ENCODE results near the gene U2AF1L4. TPM values are rescaled to one million over a fixed set of nuclear protein-coding genes. Genes with fewer than 3 reads are reported as not detected.

Gene U2AF1L4
- total RNA-seq, result 6.8 and 7.2 TPM in 2 replicates

DNA sequence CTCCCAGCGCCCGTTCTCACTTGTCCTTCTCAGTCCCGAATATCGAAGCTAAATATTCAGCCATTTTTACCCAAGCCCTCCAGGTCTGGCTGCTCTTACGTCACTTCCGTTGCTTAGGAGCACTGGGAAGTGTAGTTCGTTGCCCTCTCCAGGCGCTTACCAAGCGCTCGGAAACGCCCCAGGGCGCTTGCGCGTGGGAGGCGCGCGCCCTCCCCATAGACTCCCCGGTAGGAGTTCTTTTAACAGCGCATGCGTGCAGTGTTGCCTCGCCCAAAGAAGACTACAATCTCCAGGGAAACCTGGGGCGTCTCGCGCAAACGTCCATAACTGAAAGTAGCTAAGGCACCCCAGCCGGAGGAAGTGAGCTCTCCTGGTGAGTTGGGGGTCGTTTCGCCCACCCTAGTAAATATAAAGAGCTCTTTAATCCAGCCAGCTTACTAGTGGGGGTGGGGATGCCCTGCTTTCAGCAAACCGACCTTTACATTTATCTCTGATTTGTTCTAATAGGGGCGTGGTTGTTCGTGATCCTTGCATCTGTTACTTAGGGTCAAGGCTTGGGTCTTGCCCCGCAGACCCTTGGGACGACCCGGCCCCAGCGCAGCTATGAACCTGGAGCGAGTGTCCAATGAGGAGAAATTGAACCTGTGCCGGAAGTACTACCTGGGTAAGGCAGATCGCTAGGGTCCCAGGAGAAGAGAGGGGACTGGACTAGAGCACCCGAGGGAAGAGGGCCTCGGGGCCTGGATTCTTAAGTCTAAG is at the start of gene U2AF1L4, which contains the start of gene PSENEN:
TSS of gene U2AF1L4 (minus strand) at position 91 of the 759 bp plus-strand sequence. CDS start at position 64, 27 bp downstream.
TSS of gene PSENEN (plus strand) at position 324 of the 759 bp plus-strand sequence. CDS start at position 604, 280 bp downstream.

GRCh38 chr19:35775298-35776101 is 30.3 kb upstream of the U2AF1L4 start, which contains the start of gene ARHGAP33:
Gene ARHGAP33, plus strand, starts transcription at chr19:35775564. Its CDS starts 95 bp downstream, at chr19:35775659.

DNA sequence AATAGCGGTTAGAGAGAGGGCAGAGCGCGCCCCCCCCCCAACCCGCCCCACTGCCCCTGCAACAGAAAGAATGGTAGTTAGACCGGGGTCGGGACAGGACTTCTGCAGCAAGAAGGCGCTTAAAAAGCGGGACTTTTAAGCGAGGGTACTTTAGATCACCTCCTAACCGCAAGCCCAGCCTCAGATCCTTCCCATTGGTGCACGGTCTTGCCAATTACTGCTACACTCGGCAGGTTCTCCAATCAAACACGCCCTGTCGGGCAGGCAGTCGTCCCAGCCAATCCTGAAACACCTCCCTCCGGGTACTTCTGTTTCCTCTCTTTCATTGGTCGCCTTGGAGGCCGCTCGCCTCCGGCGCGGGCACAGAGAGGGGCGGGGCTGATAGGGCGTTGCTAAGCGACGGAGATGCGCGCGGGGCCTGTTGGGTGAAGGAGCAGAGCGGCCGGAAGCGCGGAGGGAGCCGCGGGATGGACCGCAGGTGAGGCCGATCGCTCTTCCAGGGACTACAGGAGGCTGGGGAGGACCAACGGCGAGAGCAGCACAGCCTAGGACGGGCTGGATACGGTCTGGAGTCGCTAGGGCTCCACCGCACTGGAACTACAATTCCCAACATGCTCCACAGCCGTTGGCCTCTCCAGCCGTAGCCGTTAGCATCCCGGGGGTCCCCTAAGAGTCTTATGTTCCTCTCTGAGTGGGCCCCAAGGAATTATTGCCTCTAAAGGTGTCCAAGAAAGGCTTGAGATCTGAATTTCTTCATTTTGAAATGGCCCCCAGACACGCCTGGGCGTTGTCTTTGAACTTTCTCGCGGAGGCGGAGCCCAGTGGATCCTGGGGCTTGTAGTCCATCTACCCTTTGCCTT is 12.8 kb upstream of the U2AF1L4 start, which contains the start of gene PROSER3:
TSS of gene PROSER3 (plus strand) at position 428 of the 860 bp plus-strand sequence. CDS start at position 468, 40 bp downstream.

DNA sequence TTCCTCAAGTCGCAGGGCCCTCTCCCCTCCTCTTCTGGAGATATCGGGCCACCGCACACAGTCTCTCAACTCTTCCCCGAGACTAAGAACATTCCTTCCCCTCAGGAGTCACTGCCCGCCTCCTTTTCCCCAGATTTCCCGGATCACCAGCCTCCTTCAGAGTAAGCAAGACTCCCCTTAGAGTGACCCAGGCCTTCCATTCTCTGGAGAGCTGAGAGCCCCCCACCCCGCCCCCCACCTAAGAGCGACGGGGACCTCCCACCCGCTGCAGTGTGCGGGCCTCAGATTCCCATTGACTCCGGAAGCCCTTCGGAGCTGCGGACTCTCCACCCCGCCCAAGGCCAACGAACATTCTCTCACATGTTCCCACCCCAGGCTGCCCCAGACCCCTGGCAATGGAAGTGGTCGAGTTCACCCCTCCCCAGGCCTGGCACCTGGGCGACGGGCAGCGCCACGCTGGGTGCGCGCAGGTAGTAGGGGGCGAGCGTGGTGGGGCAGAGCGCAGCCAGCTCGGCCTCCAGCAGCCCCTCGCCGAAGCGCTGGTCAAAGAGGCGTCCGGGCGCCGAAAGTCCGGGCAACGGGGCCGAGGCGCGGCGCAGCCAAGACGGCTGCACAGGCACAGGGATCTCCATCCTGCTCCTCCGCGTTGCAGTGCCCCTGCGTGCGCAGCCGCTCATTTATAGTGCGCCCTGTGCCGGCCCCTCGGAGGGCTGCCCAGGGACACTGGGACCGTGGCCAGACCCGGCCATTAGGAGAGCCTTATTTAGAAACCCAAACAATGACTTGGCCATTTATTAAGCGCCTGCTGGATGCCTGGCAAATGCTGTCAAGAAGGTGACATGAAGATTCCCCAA is 11.4 kb upstream of the U2AF1L4 start, which contains the start of gene HSPB6:
TSS of gene HSPB6 (minus strand) at position 653 of the 854 bp plus-strand sequence. CDS start at position 632, 21 bp downstream.

GRCh38 chr19:35748106-35749020 is 3.1 kb upstream of the U2AF1L4 start, which contains the start of gene LIN37:
Gene LIN37, plus strand, starts transcription at chr19:35748576. Its CDS starts 149 bp downstream, at chr19:35748725.

GRCh38 chr19:35742121-35742724 is 3.0 kb downstream of the U2AF1L4 start, which contains the start of gene IGFLR1:
Gene IGFLR1, minus strand, starts transcription at chr19:35742452. Its CDS starts 1,272 bp downstream, at chr19:35741180.

DNA sequence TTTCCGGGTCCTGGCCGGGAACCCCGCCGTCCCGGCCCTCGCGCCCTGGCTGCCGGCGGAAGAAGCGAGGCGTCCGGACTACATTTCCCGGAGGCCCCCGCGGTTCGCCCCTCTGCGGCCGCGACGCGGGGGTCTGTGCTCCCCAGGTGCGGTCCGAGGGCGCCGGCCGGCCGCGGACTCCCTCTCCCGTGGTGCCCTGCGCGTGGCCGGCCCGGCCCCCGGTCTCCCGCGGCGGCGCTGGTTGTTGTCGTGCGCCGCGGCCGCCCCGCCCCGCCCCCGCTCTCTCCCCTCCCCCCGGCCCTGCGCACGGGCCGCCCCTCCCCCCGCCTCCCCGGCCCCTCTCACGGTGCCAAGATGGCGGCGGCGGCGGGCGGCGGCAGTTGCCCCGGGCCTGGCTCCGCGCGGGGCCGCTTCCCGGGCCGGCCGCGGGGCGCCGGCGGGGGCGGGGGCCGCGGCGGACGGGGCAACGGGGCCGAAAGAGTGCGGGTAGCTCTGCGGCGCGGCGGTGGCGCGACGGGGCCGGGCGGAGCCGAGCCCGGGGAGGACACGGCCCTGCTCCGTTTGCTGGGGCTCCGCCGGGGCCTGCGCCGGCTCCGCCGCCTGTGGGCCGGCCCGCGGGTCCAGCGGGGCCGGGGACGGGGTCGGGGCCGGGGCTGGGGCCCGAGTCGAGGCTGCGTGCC is 27.4 kb downstream of the U2AF1L4 start, which contains the start of gene KMT2B:
TSS of gene KMT2B (plus strand) at position 339 of the 680 bp plus-strand sequence. CDS start at position 355, 16 bp downstream.

GRCh38 chr19:35704218-35704617 is 41.0 kb downstream of the U2AF1L4 start, which contains the start of gene ZBTB32:
Gene ZBTB32, plus strand, starts transcription at chr19:35704558. Its CDS starts 10,069 bp downstream, at chr19:35714627.

Other genes with a start within 250 kb of the U2AF1L4 start
- 5.2 and 9.2 TPM in 2 replicates for gene DMKN, start 231.8 kb downstream of the U2AF1L4 start, total RNA-seq
- 0.65 and 1.6 TPM in 2 replicates for gene SBSN, start 217.1 kb downstream of the U2AF1L4 start, total RNA-seq
- gene GAPDHS, start 212.0 kb downstream of the U2AF1L4 start, total RNA-seq, result not detected in 2 replicates
- gene TMEM147, start 199.8 kb downstream of the U2AF1L4 start, total RNA-seq, result 46.4 and 51.9 TPM in 2 replicates
- not detected in 2 replicates for gene ATP4A, start 181.8 kb downstream of the U2AF1L4 start, total RNA-seq
- not detected in 2 replicates for gene PMIS2, start 159.2 kb downstream of the U2AF1L4 start, total RNA-seq
- 4.1 and 5.4 TPM in 2 replicates for gene HAUS5, start 132.7 kb downstream of the U2AF1L4 start, total RNA-seq
- gene RBM42, start 116.4 kb downstream of the U2AF1L4 start, total RNA-seq, result 41.4 and 46.0 TPM in 2 replicates
- gene ETV2, start 103.7 kb downstream of the U2AF1L4 start, total RNA-seq, result 0.65 TPM in 1 of 2 replicates, not detected in the other
- 153 and 283 TPM in 2 replicates for gene COX6B1, start 97.1 kb downstream of the U2AF1L4 start, total RNA-seq
- not detected in 2 replicates for gene UPK1A, start 78.9 kb downstream of the U2AF1L4 start, total RNA-seq
- gene ZBTB32, start 40.9 kb downstream of the U2AF1L4 start, total RNA-seq, result not detected in 2 replicates
- gene KMT2B, start 27.4 kb downstream of the U2AF1L4 start, total RNA-seq, result 6.6 and 9.1 TPM in 2 replicates
- 0.73 and 0.97 TPM in 2 replicates for gene IGFLR1, start 3.0 kb downstream of the U2AF1L4 start, total RNA-seq
- 6.5 and 8.9 TPM in 2 replicates for gene PSENEN, start 233 bp upstream of the U2AF1L4 start, total RNA-seq
- gene LIN37, start 3.2 kb upstream of the U2AF1L4 start, total RNA-seq, result 11.4 and 14.7 TPM in 2 replicates
- gene HSPB6, start 11.6 kb upstream of the U2AF1L4 start, total RNA-seq, result 13.6 and 14.8 TPM in 2 replicates
- 10.2 and 10.6 TPM in 2 replicates for gene PROSER3, start 12.8 kb upstream of the U2AF1L4 start, total RNA-seq
- gene ARHGAP33, start 30.1 kb upstream of the U2AF1L4 start, total RNA-seq, result 3.0 and 6.8 TPM in 2 replicates
- gene PRODH2, start 67.4 kb upstream of the U2AF1L4 start, total RNA-seq, result not detected in 2 replicates
- not detected in 2 replicates for gene NPHS1, start 107.1 kb upstream of the U2AF1L4 start, total RNA-seq
- gene KIRREL2, start 111.5 kb upstream of the U2AF1L4 start, total RNA-seq, result not detected in 2 replicates
- gene APLP1, start 123.2 kb upstream of the U2AF1L4 start, total RNA-seq, result 13.8 and 16.4 TPM in 2 replicates
- gene NFKBID, start 155.1 kb upstream of the U2AF1L4 start, total RNA-seq, result 4.1 and 14.8 TPM in 2 replicates
- gene HCST, start 157.1 kb upstream of the U2AF1L4 start, total RNA-seq, result 0.81 TPM in 1 of 2 replicates, not detected in the other
- 0.73 TPM in 1 of 2 replicates, not detected in the other for gene TYROBP, start 162.9 kb upstream of the U2AF1L4 start, total RNA-seq
- gene LRFN3, start 191.0 kb upstream of the U2AF1L4 start, total RNA-seq, result 5.8 and 6.0 TPM in 2 replicates
- gene SDHAF1, start 249.8 kb upstream of the U2AF1L4 start, total RNA-seq, result 9.9 and 22.1 TPM in 2 replicates